HepG2 (cell line): Measurements from ENCODE around the gene SLC7A8. TPM values are rescaled to one million over a fixed set of nuclear protein-coding genes. Genes with fewer than 3 reads are reported as not detected.

Experiments
- AHR ChIP-seq: IDR thresholded peaks from 2 replicates; pipeline ENCODE4 v1.6.1; 2018; ENCODE audit warnings: missing genetic modification reagents, missing compliant biosample characterization
- REPIN1 ChIP-seq: sonication (generic); formaldehyde crosslinking; IDR thresholded peaks from 2 replicates; pipeline ENCODE4 v1.8.0; 2022; ENCODE audit warnings: missing genetic modification reagents, low read depth, mild to moderate bottlenecking, borderline replicate concordance
- SMAD9 ChIP-seq: sonication (generic); formaldehyde crosslinking; IDR thresholded peaks from 2 replicates; pipeline ENCODE4 v1.5.1; 2020; ENCODE audit warnings: mild to moderate bottlenecking, missing genetic modification reagents
- THAP7 ChIP-seq: sonication (generic); formaldehyde crosslinking; IDR thresholded peaks from 2 replicates; pipeline ENCODE4 v1.8.1; 2023; ENCODE audit warnings: mild to moderate bottlenecking, missing genetic modification reagents
- ZBTB39 ChIP-seq: sonication (generic); formaldehyde crosslinking; IDR thresholded peaks from 2 replicates; pipeline ENCODE4 v1.5.0; 2020; ENCODE audit warnings: missing genetic modification reagents
- ZBTB49 ChIP-seq: sonication (generic); formaldehyde crosslinking; IDR thresholded peaks from 2 replicates; pipeline ENCODE4 v1.4.0; 2020; ENCODE audit warnings: missing genetic modification reagents, borderline replicate concordance
- ZNF407 ChIP-seq: sonication (generic); formaldehyde crosslinking; IDR thresholded peaks from one replicate; pipeline ENCODE4 v1.5.1; 2020; ENCODE audit warnings: mild to moderate bottlenecking, missing genetic modification reagents; ENCODE audit errors: not compliant biosample characterization
- ZNF670 ChIP-seq: sonication (generic); formaldehyde crosslinking; IDR thresholded peaks from 2 replicates; pipeline ENCODE4 v1.8.0; 2022; ENCODE audit warnings: mild to moderate bottlenecking, missing genetic modification reagents, borderline replicate concordance
- ZNF782 ChIP-seq: sonication (generic); formaldehyde crosslinking; IDR thresholded peaks from 2 replicates; pipeline ENCODE4 v1.4.0; 2020; ENCODE audit warnings: missing genetic modification reagents, mild to moderate bottlenecking, borderline replicate concordance
- polyA plus RNA-seq, 8 experiments: library from polyadenylated mRNA; depleted of rRNA in 3 of 8; stranded (reverse) in 7 of 8; unstranded in 1 of 8; fragments of >200 nt; fragmentation: Illumina TruSeq in 4 of 8; extraction: Trizol in 4 of 8; gene quantifications; 2 replicates each; pipeline versions ENCODE4 v1.2.1 to v1.2.3, GENCODE V29; 2011 to 2016; ENCODE audit warnings: low read depth in 4 of 8, missing spikeins in 1 of 8, mixed read lengths in 1 of 8; ENCODE audit not compliant: insufficient read depth in 1 of 8
- total RNA-seq, 5 experiments: library from RNA; depleted of rRNA; stranded (reverse); fragments of >200 nt; fragmentation: Illumina TruSeq; extraction: Trizol; gene quantifications; 2 replicates each; pipeline ENCODE4 v1.2.3, GENCODE V29; 2016; ENCODE audit warnings: low read depth in 1 of 5

The SLC7A8 gene
- total and polyA plus RNA-seq, 2 of the 13 experiments (the other 11 are each of a cell fraction or from before 2014, with no cell fraction given), result 0.25 TPM; not detected in 1

GRCh38 chr14:23117371-23118020 is 66.0 kb downstream of the SLC7A8 start (continued):
- TF ChIP-seq ZNF407 (no peak), ZNF670 (CRISPR knock-in tag) (no peak), ZNF782 (CRISPR knock-in tag) (no peak), AHR (CRISPR knock-in tag) (no peak), SMAD9 (CRISPR knock-in tag) (no peak), THAP7 (no peak), REPIN1 (CRISPR knock-in tag) (no peak), ZBTB39 (CRISPR knock-in tag) (no peak), ZBTB49 (CRISPR knock-in tag) (no peak)
